ENCODE measurements around the gene HDAC8.

Gene HDAC8

GRCh38 chrX:72475338-72475737 is 97.3 kb downstream of the HDAC8 start:
- no peak overlapping the region for H3K4me3 ChIP-seq (replicated peaks in 1 of 2; ENCODE audit: low read depth in 2 of 2, low read length in 2 of 2)
- TF ChIP-seq CTCF (IDR thresholded peaks at IDR 0.05; ENCODE audit: low read depth, low read length): no peak

DNA sequence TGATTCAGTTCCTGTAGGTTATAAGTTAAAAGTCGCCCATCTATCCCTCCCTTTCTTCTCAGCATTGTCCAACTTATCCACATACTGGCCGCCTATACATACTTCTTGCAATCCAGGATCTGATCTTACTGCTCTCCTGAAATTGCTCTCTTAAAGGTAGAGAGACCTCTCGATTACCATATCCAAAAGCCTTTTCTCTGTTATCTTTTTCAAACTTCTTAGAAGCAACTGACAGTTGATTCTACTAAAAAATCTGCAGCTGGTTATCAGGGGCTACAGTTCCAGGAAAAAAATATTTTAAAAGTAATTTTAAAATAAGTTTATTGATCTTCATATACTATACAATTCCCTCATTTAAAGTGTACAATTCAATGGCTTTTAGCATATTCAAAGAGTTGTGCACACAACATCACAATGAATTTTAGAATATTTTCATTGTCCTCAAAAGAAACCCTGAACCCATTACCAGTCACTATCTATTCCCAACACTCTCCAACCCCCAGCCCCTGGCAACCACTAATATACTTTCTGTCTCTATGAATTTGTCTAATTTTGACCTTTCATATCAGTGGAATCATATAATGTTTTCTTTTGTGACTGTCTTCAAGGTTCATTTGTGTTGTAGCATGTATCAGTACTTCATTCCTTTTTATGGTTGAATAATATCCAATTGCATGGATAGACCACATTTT is 102.0 kb downstream of the HDAC8 start:
- no peak for DNase-seq (ENCODE audit: low read depth in 2 of 2)
- no peak for TF ChIP-seq CTCF (IDR thresholded peaks at IDR 0.05; ENCODE audit: low read depth, low read length)
- H3K4me3 ChIP-seq (replicated peaks in 1 of 2; ENCODE audit: low read depth in 2 of 2, low read length in 2 of 2): no peak overlapping the region

More at GRCh38 chrX:72475338-72475737, 97.3 kb downstream of the HDAC8 start:
- DNase-seq (ENCODE audit: low read depth in 2 of 2): no peak

GRCh38 chrX:72470117-72470516 is 102.5 kb downstream of the HDAC8 start:
- no peak for TF ChIP-seq CTCF (IDR thresholded peaks at IDR 0.05; ENCODE audit: low read depth, low read length)
- H3K4me3 ChIP-seq (replicated peaks in 1 of 2; ENCODE audit: low read depth in 2 of 2, low read length in 2 of 2): no peak overlapping the region
- no peak for DNase-seq (ENCODE audit: low read depth in 2 of 2)

DNA sequence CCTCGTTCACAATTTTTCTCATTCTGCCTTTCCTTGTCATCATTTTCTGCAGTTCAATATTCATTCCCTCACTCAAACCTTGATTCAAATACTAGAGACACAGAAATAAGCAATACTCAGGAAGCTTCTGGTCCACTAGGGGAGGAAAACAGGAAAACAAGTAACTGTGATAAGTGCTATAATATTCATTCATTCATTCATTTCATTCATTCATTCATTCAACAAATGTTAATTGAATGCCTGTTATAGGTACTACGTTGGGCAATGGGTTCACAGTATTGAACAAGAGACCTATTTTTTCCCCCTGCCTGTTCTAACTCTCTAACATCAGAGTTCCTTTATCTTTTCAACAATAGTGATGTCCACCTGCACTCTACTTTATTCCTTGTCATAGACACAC is 104.0 kb downstream of the HDAC8 start:
- H3K4me3 ChIP-seq (replicated peaks in 1 of 2; ENCODE audit: low read depth in 2 of 2, low read length in 2 of 2): no peak overlapping the region
- no peak for TF ChIP-seq CTCF (IDR thresholded peaks at IDR 0.05; ENCODE audit: low read depth, low read length)
- no peak for DNase-seq (ENCODE audit: low read depth in 2 of 2)

GRCh38 chrX:72467135-72467534 is 105.5 kb downstream of the HDAC8 start:
- no peak for TF ChIP-seq CTCF (IDR thresholded peaks at IDR 0.05; ENCODE audit: low read depth, low read length)
- no peak overlapping the region for H3K4me3 ChIP-seq (replicated peaks in 1 of 2; ENCODE audit: low read depth in 2 of 2, low read length in 2 of 2)
- no peak for DNase-seq (ENCODE audit: low read depth in 2 of 2)

DNA sequence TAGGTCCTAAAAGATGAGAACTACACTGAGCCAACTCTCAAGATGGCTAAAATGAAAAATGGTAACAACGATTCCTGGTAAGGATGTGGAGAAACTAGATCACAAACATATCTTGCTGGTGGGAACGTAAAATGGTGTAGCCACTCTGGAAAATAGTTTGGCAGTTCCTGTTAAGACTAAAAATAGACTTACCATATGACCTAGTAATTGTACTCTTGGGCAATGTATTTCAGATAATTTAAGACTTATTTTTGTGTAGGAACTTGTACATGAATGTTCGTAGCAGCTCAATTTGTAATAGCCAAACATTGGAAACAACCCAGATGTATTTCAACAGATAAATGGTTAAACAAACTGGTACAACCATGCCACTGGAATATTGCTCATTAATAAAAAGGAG is 106.2 kb downstream of the HDAC8 start:
- TF ChIP-seq CTCF (IDR thresholded peaks at IDR 0.05; ENCODE audit: low read depth, low read length): no peak
- H3K4me3 ChIP-seq (replicated peaks in 1 of 2; ENCODE audit: low read depth in 2 of 2, low read length in 2 of 2): no peak overlapping the region
- DNase-seq (ENCODE audit: low read depth in 2 of 2): peak; percentile 0 to 51

GRCh38 chrX:72465889-72466288 is 106.8 kb downstream of the HDAC8 start:
- no peak for DNase-seq (ENCODE audit: low read depth in 2 of 2)
- TF ChIP-seq CTCF (IDR thresholded peaks at IDR 0.05; ENCODE audit: low read depth, low read length): no peak
- H3K4me3 ChIP-seq (replicated peaks in 1 of 2; ENCODE audit: low read depth in 2 of 2, low read length in 2 of 2): no peak overlapping the region

Measured in cardiac fibroblast (primary cell).